ENCODE results near the gene UVRAG.

UVRAG gene

GRCh38 chr11:76185931-76186401, 371.0 kb downstream of the UVRAG start:
- peaks cover 7 to 13% of the 10 kb centered on the region in 2 donors for H3K27me3 Mint-ChIP-seq
- H3K4me3 Mint-ChIP-seq, result no peak overlapping the region
- H3K36me3 Mint-ChIP-seq, result no peaks in the 10 kb centered on the region
- no peaks in the 10 kb centered on the region for H3K9me3 Mint-ChIP-seq
- ATAC-seq (replicated peaks) (no peak), DNase-seq (no peak)
- H3K4me1 Mint-ChIP-seq, result no peaks in the 10 kb centered on the region
- H3K27ac Mint-ChIP-seq, result no peak overlapping the region

DNA sequence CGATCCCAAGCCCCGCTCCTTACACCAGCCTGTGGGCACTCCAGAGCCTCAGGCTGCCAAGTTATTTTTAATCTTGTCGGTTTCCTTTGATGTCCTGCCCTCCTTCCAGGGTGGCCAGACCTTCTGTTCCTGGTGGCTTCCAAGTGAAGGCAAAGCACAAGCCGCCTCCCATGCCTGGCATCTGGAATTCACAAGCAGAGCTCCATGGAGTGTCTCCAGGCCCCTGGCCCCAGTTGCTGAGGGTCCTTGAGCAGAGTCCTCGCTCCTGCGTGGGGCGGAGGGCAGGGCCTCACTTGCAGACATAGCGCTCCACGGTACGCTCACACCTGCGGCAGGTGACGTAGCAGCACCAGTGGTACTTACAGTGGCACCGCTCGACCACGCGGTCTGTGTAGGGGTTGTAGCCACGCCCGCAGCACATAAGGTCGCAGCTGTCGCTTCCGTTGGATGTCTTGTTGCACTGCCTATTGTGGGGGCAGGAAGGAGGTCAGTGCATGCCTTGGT, 371.8 kb downstream of the UVRAG start:
- H3K27me3 Mint-ChIP-seq, result peaks cover 7 to 13% of the 10 kb centered on the region in 2 donors
- no peak overlapping the region for H3K4me3 Mint-ChIP-seq
- no peak for DNase-seq
- H3K36me3 Mint-ChIP-seq, result no peaks in the 10 kb centered on the region
- H3K27ac Mint-ChIP-seq, result no peak overlapping the region
- ATAC-seq (replicated peaks), result no peak
- H3K4me1 Mint-ChIP-seq, result no peaks in the 10 kb centered on the region
- H3K9me3 Mint-ChIP-seq, result no peaks in the 10 kb centered on the region

DNA sequence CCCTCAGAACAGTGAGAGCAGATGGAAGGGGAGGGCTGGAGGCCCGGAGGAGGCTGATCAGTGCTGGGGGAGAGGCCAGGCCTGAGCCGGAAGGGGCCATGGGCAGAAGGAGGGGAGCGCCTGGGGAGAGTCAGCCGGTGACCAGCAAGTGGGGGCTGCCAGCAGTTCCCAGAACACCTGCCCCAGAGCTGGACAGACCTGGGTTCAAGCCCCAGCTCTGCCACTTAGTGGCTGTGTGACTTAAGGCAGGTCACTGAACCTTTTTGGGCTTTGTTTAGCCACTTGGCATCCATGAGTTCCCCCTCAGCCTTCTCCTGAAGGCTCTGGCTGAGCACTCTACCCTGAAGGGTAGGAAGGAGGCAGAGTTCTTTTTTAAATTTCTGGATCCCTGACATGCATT, 373.9 kb downstream of the UVRAG start:
- DNase-seq (no peak), ATAC-seq (replicated peaks) (no peak)
- Mint-ChIP-seq H3K27ac (no peak overlapping the region), H3K36me3 (no peaks in the 10 kb centered on the region), H3K27me3 (peaks cover 7 to 13% of the 10 kb centered on the region in 2 donors), H3K9me3 (no peaks in the 10 kb centered on the region), H3K4me1 (no peaks in the 10 kb centered on the region), H3K4me3 (no peak overlapping the region)

- Mint-ChIP-seq H3K27me3 (peaks cover 0 to 10% of the 10 kb centered on the region in 2 donors), H3K9me3 (no peaks in the 10 kb centered on the region), H3K36me3 (no peaks in the 10 kb centered on the region), H3K27ac (no peak overlapping the region), H3K4me3 (no peak overlapping the region), H3K4me1 (no peaks in the 10 kb centered on the region)
- ATAC-seq (replicated peaks) (no peak), DNase-seq (no peak)
Measured at GRCh38 chr11:76189682-76190081, 374.7 kb downstream of the UVRAG start.

- Mint-ChIP-seq H3K9me3 (no peaks in the 10 kb centered on the region), H3K4me1 (no peaks in the 10 kb centered on the region), H3K27ac (no peak overlapping the region), H3K4me3 (no peak overlapping the region), H3K27me3 (peaks cover 0 to 6% of the 10 kb centered on the region in 2 donors), H3K36me3 (no peaks in the 10 kb centered on the region)
- no peak for ATAC-seq (replicated peaks)
- DNase-seq, result no peak
Measured at GRCh38 chr11:76190376-76190775, 375.4 kb downstream of the UVRAG start.

Data from stimulated activated naive B cell treated with anti-CD40 and anti-IgM and Interleukin-4, amounts not matched to agents 10 μg/mL and 1 μg/mL and 100 μg/mL, for 72 hours (primary cell).